GM12892 (cell line): ENCODE data around the gene SIRT3.

Experiments
- POLR2A ChIP-seq: IDR thresholded peaks from 2 replicates; pipeline ENCODE4 v1.6.1; 2011; ENCODE audit warnings: low read depth, low read length, control low read depth
- POLR2AphosphoS5 ChIP-seq: IDR thresholded peaks from 2 replicates; pipeline ENCODE4 v1.6.1; 2011; ENCODE audit warnings: low read depth, low read length, control low read depth

DNA sequence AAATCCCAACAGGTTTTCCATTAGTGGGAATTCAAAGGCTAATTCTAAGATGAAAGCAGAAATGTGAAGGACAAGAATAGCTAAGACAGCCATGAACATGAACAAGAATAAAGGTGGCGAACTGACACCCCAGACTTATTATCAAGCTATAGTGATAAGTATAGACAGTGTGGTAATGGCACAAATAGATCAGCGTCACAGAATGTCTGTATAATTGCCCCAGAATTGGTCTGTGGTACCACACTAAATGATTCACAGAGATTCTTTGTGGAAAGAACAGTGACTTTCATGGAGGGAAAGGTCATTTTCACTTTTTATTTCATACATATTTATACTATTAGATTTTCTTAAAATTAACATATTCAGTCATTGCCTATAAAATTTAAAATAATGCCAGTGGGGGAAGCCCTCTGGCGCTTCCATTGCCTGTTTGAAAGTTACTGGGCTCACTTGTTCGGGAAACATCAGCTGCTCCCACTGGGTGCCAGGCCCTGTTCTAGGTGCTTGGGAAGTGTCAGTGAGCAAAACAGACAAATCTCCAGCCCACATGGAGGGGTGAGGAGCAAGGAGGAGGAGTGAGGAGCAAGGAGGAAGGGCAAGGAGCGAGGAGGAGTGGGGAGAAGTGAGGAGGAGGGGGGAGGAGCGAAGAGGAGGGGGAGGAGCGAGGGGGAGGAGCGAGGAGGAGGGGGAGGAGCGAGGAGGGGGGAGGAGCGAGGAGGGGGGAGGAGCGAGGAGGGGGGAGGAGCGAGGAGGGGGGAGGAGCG lies 30.7 kb upstream of the SIRT3 start:
- TF ChIP-seq POLR2AphosphoS5 (no peak), POLR2A (no peak)
